K562 treated with DMSO at 1 percent for 12 hours (cell line): ENCODE data around the gene TSPAN32. TPM values are rescaled to one million over a fixed set of nuclear protein-coding genes. Genes with fewer than 3 reads are reported as not detected.

Experiments used
- total RNA-seq: library from RNA; unstranded; fragments of 300-600 nt; gene quantifications from 2 replicates; pipeline ENCODE4 v1.2.3, GENCODE V29; 2022; ENCODE audit not compliant: insufficient read depth

Gene TSPAN32, protein sequence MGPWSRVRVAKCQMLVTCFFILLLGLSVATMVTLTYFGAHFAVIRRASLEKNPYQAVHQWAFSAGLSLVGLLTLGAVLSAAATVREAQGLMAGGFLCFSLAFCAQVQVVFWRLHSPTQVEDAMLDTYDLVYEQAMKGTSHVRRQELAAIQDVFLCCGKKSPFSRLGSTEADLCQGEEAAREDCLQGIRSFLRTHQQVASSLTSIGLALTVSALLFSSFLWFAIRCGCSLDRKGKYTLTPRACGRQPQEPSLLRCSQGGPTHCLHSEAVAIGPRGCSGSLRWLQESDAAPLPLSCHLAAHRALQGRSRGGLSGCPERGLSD
- total RNA-seq = 0.53 and 1.6 TPM in 2 replicates

DNA sequence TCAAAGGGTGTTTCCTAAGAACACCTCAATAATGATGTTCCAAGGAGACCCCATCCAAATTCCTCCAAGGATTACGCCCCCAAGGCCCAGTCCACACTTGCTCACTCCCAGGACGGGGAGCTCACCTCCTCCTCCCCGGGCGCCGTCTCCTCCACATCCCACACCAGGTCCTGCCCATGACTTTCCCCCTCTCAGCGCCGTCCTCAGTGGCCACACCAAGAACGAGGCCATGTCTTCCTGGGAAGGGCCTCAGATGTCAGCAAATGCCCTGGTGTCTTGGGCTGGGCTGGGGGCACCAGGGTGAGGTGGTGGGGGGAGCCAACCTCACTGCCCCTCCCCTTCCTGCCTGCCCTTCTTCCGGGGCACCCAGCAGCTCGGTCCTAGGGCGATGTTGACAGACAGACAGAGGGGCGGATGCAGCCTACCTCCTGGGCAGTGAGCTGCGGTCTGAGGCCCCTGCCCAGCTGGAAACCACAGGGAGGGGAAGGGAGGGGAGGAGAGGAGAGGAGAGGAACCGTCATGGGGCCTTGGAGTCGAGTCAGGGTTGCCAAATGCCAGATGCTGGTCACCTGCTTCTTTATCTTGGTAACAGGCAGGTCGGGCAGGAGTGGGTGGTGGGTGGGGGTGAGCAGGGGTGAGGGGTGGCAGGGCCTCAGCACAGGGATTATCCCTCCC, at the start of gene TSPAN32, which contains the start of gene C11orf21:
Gene TSPAN32 (plus strand): TSS at position 383 of the 675 bp plus-strand sequence. CDS start 137 bp downstream, at position 520.
Gene C11orf21 (minus strand): TSS at position 288 of the 675 bp plus-strand sequence. CDS start 110 bp downstream, at position 178.

DNA sequence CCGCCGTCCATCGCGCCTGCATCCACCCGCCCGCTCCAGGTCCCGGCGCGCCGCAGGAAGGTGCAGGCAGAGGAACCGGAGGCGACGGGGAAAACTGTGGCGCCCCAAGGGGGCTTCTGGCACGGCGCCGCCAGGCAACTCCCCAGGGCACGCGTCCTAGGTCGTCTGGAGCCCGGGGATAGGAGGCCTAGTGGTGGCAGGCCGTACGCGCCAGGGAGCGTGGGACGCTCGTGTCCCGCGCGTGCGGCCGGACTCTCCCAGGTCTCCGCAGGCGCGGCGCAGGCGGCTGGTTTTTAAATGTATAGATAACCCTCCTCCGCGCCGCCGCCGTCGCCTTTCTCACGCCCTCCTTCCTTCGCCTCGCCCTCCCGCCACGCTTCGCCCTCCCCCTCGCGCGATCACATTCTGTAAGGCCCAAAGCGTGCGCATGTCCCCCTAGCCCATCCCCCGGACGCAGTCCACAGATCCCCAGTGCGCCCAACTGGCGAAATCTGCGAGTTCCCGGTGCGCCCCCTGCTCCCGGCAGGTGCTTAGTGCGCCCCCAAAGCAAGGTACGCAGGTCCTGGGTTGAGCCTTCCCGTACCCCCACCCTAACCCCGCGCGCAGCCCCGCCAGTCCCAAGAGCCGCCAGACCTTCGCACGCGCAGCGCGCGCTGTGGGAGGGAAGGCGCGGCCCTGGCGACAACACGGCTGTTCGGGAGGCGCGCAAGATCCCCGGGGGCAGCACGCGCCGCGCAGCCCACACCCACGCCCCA, 31.3 kb upstream of the TSPAN32 start, which contains the start of gene ASCL2:
Gene ASCL2 (minus strand): TSS at position 267 of the 755 bp plus-strand sequence. CDS start 256 bp downstream, at position 11.

Other genes with a start within 250 kb of the TSPAN32 start
- not detected in 2 replicates for gene IGF2, start 162.6 kb upstream of the TSPAN32 start, total RNA-seq
- not detected in 2 replicates for gene INS, start 140.8 kb upstream of the TSPAN32 start, total RNA-seq
- not detected in 2 replicates for gene TH, start 130.2 kb upstream of the TSPAN32 start, total RNA-seq
- gene ASCL2, start 31.4 kb upstream of the TSPAN32 start, total RNA-seq = 0.70 and 0.77 TPM in 2 replicates
- gene C11orf21, start 95 bp upstream of the TSPAN32 start, total RNA-seq = 0.53 TPM in 1 of 2 replicates, not detected in the other
- 194 TPM in 2 replicates for gene CD81, start 75.3 kb downstream of the TSPAN32 start, total RNA-seq
- gene TSSC4, start 98.7 kb downstream of the TSPAN32 start, total RNA-seq = 29.3 and 56.1 TPM in 2 replicates
- not detected in 2 replicates for gene TRPM5, start 142.5 kb downstream of the TSPAN32 start, total RNA-seq
- not detected in 2 replicates for gene KCNQ1, start 143.0 kb downstream of the TSPAN32 start, total RNA-seq